ENCODE data around the gene NKPD1. TPM values are rescaled to one million over a fixed set of nuclear protein-coding genes. Genes with fewer than 3 reads are reported as not detected.
"Not testable (repeated sequence)": the region's sequence is repeated elsewhere in the genome, so short reads cannot be mapped to it uniquely, and the experiment has no call there.

Gene NKPD1
- total and polyA plus RNA-seq, 3 donors from 2014 or later: 1.0 to 4.2 (median 1.3) TPM

GRCh38 chr19:45124021-45124420 lies 36.8 kb downstream of the NKPD1 start:
- H3K9me3 ChIP-seq: no peaks in the 10 kb centered on the region
- H3K27me3 ChIP-seq: no peaks in the 10 kb centered on the region
- intact Hi-C loops (cut with DNase I; ENCODE audit: low total_unique reads): no loop called here
- no peak for DNase-seq
- 83 to 84% methylated on average over 6 of the region's 6 CpGs for WGBS, 2 donors
- no peaks in the 10 kb centered on the region for H3K4me1 ChIP-seq
- no peak for TF ChIP-seq POLR2A (IDR thresholded peaks at IDR 0.05)
- no peak for TF ChIP-seq CTCF (IDR thresholded peaks at IDR 0.05)
- no peak overlapping the region for H3K27ac ChIP-seq
- H3K4me3 ChIP-seq: no peak overlapping the region
- H3K36me3 ChIP-seq (ENCODE audit: low read depth, missing control alignments): no peaks in the 10 kb centered on the region

- intact Hi-C loops (cut with DNase I; ENCODE audit: low total_unique reads): no loop called here
- H3K36me3 ChIP-seq (ENCODE audit: low read depth, missing control alignments): no peaks in the 10 kb centered on the region
- H3K27ac ChIP-seq: no peak overlapping the region
- H3K4me3 ChIP-seq: no peak overlapping the region
- no peaks in the 10 kb centered on the region for H3K27me3 ChIP-seq
- no peaks in the 10 kb centered on the region for H3K4me1 ChIP-seq
- no peak for DNase-seq
- 83 to 89% methylated on average over 7 to 9 of the region's 9 CpGs for whole genome bisulfite sequencing, 2 donors
- no peak for TF ChIP-seq CTCF (IDR thresholded peaks at IDR 0.05)
- TF ChIP-seq POLR2A (IDR thresholded peaks at IDR 0.05): no peak
- no peaks in the 10 kb centered on the region for H3K9me3 ChIP-seq
Observed at GRCh38 chr19:45123440-45123850, 37.3 kb downstream of the NKPD1 start.

- WGBS, 2 donors: 63 to 80% methylated on average over 6 of the region's 6 CpGs
- intact Hi-C loops (cut with DNase I; ENCODE audit: low total_unique reads): no loop called here
- TF ChIP-seq POLR2A (IDR thresholded peaks at IDR 0.05) (no peak), CTCF (IDR thresholded peaks at IDR 0.05) (no peak)
- Histone ChIP-seq H3K9me3 (no peaks in the 10 kb centered on the region), H3K36me3 (ENCODE audit: low read depth, missing control alignments) (no peaks in the 10 kb centered on the region), H3K4me1 (no peaks in the 10 kb centered on the region), H3K27ac (no peak overlapping the region), H3K27me3 (no peaks in the 10 kb centered on the region), H3K4me3 (no peak overlapping the region)
- DNase-seq: no peak
Observed at GRCh38 chr19:45122832-45123231, 38.0 kb downstream of the NKPD1 start.

GRCh38 chr19:45121827-45122345 lies 38.9 kb downstream of the NKPD1 start:
- TF ChIP-seq POLR2A (IDR thresholded peaks at IDR 0.05): no peak
- TF ChIP-seq CTCF (IDR thresholded peaks at IDR 0.05): no peak
- Histone ChIP-seq H3K36me3 (ENCODE audit: low read depth, missing control alignments) (no peaks in the 10 kb centered on the region), H3K4me1 (no peaks in the 10 kb centered on the region), H3K4me3 (no peak overlapping the region), H3K9me3 (no peaks in the 10 kb centered on the region), H3K27me3 (no peaks in the 10 kb centered on the region), H3K27ac (no peak overlapping the region)
- intact Hi-C loops (cut with DNase I; ENCODE audit: low total_unique reads): no loop called here
- DNase-seq: no peak
- whole genome bisulfite sequencing, 2 donors: 87 to 90% methylated on average over 10 to 11 of the region's 11 CpGs

- no peak overlapping the region for H3K4me3 ChIP-seq
- H3K36me3 ChIP-seq (ENCODE audit: low read depth, missing control alignments): no peaks in the 10 kb centered on the region
- no peak for DNase-seq
- intact Hi-C loops (cut with DNase I; ENCODE audit: low total_unique reads): no loop called here
- H3K4me1 ChIP-seq: no peaks in the 10 kb centered on the region
- H3K27me3 ChIP-seq: no peaks in the 10 kb centered on the region
- WGBS, 2 donors: 92 to 94% methylated on average over 6 of the region's 6 CpGs
- no peaks in the 10 kb centered on the region for H3K9me3 ChIP-seq
- no peak for TF ChIP-seq POLR2A (IDR thresholded peaks at IDR 0.05)
- no peak for TF ChIP-seq CTCF (IDR thresholded peaks at IDR 0.05)
- no peak overlapping the region for H3K27ac ChIP-seq
Observed at GRCh38 chr19:45119582-45119981, 41.2 kb downstream of the NKPD1 start.

- H3K27me3 ChIP-seq; DNase-seq; H3K36me3 ChIP-seq (ENCODE audit: low read depth, missing control alignments); H3K4me3 ChIP-seq; intact Hi-C loops (cut with DNase I; ENCODE audit: low total_unique reads); H3K4me1 ChIP-seq; H3K9me3 ChIP-seq; H3K27ac ChIP-seq: not testable (repeated sequence)
- 69 to 70% methylated on average over 15 to 18 of the region's 18 CpGs for WGBS, 2 donors
Observed at GRCh38 chr19:45118591-45119355, 42.0 kb downstream of the NKPD1 start.
